ENCODE data around the gene MARVELD1. TPM values are rescaled to one million over a fixed set of nuclear protein-coding genes. Genes with fewer than 3 reads are reported as not detected.

The MARVELD1 gene
- polyA plus RNA-seq, 3 donors, result 4.5 to 29.9 (median 8.7) TPM

DNA sequence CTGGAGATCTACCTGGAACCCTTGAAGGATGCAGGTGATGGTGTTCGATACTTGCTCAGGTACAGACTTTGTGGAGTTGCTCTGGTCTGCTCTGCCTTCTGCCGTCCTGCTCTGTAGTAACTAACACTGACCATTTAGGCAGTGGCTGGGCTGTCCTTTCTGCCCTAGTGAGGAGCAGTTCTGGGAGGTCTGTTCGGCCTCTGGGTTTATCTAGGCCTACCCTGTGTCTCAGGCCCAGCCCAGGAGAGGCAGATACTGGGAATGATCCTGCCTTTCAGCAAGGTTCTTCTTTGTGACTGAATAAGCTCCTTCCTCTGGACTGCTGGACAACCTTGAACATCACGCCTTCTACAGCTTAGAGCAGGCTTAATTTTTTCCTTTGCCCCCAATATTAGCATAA, 25.1 kb downstream of the MARVELD1 start:
- H3K27ac ChIP-seq (ENCODE audit: low read depth, low read length), result no peak overlapping the region
- WGBS, 3 donors, result 90 to 95% (median 95%) methylated on average over 4 of the region's 4 CpGs

DNA sequence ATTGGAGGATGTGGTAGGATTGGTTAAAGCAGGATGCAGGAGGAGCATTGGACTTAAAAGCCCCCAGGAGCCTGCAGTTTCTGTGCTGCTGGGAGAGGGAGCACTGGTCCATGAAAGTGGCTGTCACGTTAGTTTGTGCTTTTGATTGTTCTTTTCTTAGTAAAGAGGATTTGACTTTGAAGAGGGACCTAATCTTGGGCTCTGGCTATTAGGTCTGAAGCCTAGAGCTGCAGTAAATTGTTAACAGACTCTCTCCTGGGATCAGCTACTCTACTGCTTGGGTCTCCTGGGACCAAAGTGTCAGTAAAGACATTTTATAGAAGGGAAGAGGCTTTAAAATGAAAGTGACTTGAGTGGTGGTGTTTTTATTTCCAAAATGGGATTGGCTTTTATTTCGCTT, 27.1 kb downstream of the MARVELD1 start:
- H3K27ac ChIP-seq (ENCODE audit: low read depth, low read length), result no peak overlapping the region
- 86 to 94% (median 90%) methylated on average over 2 of the region's 2 CpGs for WGBS, 3 donors

- H3K27ac ChIP-seq (ENCODE audit: low read depth, low read length), result no peak overlapping the region
- WGBS, 3 donors, result 47 to 78% (median 75%) methylated on average over 10 of the region's 10 CpGs
Observed at GRCh38 chr10:97743169-97743943, 29.8 kb downstream of the MARVELD1 start.

DNA sequence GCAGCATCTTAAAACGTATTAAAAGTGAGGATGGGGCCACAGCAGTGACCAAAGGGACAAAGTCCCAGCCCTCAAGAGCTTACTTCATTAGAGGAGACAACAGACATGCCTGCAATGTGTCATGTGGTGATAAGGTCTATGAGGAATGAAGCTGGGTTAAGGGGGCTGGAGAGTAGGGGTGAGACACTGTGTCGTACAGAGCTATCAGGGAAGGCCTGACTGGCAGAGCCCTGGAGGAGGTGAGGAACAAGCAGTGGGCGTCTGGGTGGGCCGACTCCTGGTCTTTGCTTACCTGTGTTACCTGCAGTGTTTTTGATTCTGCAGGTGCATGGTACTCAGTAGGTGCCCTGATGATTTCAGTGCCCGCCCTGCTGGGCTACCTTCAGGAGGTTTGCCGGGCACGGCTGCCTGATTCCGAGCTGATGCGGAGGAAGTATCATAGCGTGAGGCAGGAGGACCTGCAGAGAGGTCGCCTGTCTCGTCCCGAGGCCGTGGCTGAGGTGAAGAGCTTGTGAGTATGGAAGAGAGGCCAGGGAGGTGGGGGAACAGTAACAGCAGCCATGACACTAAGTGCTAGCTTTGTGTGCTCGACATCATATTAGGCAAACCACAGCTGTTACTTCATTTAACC, 31.0 kb downstream of the MARVELD1 start:
- WGBS, 3 donors, result 92 to 93% (median 93%) methylated on average over 15 of the region's 15 CpGs
- H3K27ac ChIP-seq (ENCODE audit: low read depth, low read length), result no peak overlapping the region

GRCh38 chr10:97747573-97747972, 34.0 kb downstream of the MARVELD1 start:
- WGBS, 3 donors, result 79 to 96% (median 85%) methylated on average over 1 of the region's 1 CpG
- no peak overlapping the region for H3K27ac ChIP-seq (ENCODE audit: low read depth, low read length)

DNA sequence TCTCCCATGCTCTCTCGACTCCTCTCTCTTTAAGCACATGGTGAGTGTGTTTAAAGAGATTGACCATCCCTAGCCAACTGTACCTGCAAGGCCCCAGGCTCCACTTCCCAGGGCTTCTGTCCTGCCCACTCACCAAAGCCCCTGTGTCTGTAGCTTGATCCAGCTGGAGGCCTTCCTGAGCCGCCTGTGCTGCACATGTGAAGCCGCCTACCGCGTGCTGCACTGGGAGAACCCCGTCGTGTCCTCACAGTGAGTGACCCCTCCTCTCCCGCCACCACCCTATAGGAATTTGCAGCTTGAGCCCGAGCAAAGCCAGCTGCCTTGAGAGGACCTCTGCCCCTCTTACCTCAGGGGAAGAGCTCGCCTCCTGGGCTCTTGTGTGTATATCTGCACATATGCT, 34.6 kb downstream of the MARVELD1 start:
- WGBS, 3 donors, result 82 to 86% (median 84%) methylated on average over 10 of the region's 10 CpGs

GRCh38 chr10:97752956-97753355, 39.4 kb downstream of the MARVELD1 start:
- WGBS, 3 donors, result 94 to 96% (median 95%) methylated on average over 18 of the region's 18 CpGs
- no peak overlapping the region for H3K27ac ChIP-seq (ENCODE audit: low read depth, low read length)

More for the DNA sequence above, 34.6 kb downstream of the MARVELD1 start:
- H3K27ac ChIP-seq (ENCODE audit: low read depth, low read length), result no peak overlapping the region

DNA sequence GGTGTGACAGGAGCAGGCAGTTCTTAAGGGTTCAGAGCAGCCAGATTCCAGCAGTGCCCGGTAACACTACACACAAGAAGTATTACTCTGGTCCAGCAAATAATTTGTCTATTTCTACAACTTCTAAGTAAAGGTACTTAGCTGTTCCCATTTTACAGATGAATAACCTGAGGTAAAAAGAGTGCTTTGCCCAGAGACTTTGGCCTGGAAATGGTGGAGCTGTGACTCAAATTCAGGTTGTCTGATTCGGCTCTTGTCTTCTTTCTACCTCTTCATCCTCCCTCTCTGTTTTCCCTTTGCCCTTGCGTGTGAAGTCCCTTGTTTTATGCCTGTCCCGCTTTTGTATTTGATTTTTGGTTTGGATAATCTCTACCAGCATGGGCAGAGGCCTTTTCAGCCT, 41.2 kb downstream of the MARVELD1 start:
- 65 to 83% (median 76%) methylated on average over 3 to 4 of the region's 4 CpGs for WGBS, 3 donors
- no peak overlapping the region for H3K27ac ChIP-seq (ENCODE audit: low read depth, low read length)

DNA sequence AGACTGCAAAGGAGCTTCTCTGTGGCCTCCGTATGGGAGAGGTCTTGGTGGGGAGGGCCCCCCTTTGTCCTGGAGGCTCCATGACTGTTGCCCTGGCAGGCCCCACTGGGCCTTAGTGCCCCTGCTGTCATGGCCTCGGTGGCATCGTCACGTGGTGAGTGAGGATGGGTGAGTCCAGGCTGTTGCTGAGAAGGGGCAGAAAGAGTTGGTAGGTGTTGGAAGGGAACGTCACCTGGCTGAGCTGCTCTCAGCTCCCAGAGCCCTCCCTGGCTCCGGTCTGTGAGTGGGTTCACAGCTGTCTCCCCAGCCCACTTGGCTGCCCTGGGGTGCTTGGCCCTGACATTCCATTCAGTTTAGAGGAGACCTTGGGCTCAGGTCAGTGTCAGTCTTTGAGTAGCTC, 42.2 kb downstream of the MARVELD1 start:
- WGBS, 3 donors, result 95 to 98% (median 96%) methylated on average over 6 of the region's 6 CpGs

DNA sequence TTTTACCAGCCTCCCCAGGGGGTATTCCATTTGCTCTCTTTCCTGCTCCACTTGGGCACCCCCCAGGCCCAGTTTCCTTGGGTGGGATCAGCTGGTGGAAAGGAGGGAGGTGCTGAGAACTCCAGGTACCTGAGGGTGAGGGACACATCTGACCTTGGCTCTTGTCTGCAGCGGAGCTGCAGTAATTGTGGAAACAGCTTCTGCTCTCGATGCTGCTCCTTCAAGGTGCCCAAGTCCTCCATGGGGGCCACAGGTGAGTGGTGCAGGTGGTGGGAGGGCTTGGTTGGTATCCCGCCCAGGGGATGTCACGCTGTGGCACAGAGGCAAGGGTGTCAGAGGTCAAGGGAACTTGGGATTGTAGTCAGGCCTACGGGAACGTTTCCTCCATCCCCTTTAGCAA, 43.9 kb downstream of the MARVELD1 start:
- 72 to 83% (median 83%) methylated on average over 6 of the region's 6 CpGs for WGBS, 3 donors
- H3K27ac ChIP-seq (ENCODE audit: low read depth, low read length), result no peak overlapping the region

More for the DNA sequence above, 42.2 kb downstream of the MARVELD1 start:
- no peak overlapping the region for H3K27ac ChIP-seq (ENCODE audit: low read depth, low read length)

DNA sequence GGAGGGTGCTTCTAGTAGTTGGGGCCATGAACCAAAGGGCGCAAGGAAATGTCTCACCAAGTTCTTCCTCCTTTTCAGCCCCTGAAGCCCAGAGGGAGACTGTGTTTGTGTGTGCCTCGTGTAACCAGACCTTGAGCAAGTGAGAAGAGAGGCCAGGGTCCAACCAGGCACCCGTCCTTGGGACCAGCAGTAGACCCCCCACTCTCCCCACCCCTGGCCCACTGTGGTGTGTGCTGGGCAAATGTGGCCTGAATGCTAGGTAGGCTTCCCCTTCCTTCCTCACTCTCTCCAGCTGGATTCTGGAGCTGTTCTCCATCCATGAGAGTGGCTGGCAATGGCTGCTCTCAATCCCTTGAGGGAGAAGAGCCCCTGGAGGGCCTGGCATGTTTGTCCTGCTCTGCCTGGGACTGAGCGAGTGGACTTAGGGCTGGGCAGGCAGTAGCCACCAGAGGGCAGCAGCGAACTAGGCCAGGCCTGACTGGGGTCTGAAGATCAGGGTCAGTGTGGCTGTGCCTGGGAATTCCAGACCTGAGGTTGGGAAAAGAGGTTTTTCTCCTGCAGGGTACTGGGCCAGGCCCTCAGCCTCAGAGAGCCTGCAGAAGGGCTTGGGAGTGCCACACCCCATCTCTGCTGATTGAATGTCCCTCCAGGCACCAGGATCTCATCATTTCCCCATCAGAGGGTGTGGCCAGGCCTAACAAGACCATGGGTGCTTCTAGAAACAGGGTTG, 45.8 kb downstream of the MARVELD1 start:
- H3K27ac ChIP-seq (ENCODE audit: low read depth, low read length), result no peak overlapping the region
- 48 to 59% (median 52%) methylated on average over 5 of the region's 5 CpGs for WGBS, 3 donors

GRCh38 chr10:97759946-97760345, 46.4 kb downstream of the MARVELD1 start:
- 70 to 89% (median 76%) methylated on average over 5 of the region's 5 CpGs for WGBS, 3 donors
- no peak overlapping the region for H3K27ac ChIP-seq (ENCODE audit: low read depth, low read length)

DNA sequence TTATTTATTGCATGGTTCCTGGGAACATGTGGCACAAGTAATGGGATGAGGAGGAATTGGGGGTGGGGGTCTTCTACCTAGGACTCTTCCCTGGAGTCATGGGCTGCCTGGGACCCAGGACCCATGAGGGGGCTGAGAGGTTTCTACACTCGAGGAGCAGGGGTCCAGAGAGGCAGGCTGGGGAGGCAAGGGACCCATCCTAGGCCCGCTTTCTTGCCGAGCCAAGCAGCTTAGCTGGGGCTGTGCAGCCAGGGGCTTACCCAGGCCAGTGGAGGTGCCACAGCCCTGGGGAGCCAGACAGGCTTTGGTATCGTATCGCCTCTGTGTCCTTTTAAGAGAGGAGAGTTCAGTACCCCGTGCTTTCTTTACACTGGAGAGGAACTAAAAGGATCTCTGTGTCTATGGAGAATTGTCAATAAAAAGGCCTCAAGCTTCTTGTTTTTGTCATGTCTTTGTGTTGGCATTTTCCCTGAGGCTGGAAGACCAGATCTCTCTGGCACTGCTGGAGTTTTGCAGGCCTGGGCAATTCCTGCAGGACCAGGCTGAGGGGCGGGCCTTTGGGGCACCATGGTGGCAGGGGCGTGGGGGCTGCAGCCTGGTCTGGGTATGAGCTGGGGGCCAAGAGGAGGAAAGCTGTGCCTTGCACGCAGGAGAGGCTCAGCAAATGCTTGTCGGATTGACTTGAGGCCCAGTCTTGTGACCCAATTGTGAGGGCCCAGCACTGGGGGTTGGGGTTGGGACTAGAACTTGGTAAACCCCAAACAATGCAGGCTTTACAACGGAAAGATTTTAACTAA, 47.1 kb downstream of the MARVELD1 start:
- 91 to 97% (median 96%) methylated on average over 11 of the region's 11 CpGs for WGBS, 3 donors
- H3K27ac ChIP-seq (ENCODE audit: low read depth, low read length), result no peak overlapping the region

DNA sequence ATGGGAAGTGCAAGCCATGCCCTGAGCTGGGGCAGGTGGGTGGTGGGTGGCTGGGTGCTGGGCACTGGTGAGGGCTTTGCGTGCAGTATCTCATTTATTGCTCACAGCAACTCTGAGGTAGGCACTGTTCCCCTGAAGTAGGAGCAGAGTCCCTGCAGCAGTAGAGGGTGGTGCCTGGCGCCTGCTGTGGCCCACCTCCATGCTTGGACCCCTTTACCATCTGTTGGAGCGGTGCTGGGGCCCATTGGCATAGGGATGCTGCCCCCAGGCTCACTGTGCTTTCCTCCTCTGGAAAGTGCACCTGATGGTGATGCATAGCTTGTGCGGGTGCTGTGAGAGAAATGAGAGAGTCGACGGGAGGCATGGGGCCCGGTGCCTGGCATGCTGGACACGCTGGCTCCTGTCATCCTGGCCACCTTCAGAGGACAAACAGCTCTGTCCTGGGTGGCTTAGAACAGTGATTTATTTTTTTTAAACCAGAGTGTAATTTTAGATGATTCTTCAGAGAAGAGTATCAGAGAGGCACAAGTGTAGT, 47.9 kb downstream of the MARVELD1 start:
- 93 to 94% (median 94%) methylated on average over 8 of the region's 8 CpGs for WGBS, 3 donors
- no peak overlapping the region for H3K27ac ChIP-seq (ENCODE audit: low read depth, low read length)

- no peak overlapping the region for H3K27ac ChIP-seq (ENCODE audit: low read depth, low read length)
- WGBS, 3 donors, result 83 to 91% (median 89%) methylated on average over 10 of the region's 10 CpGs
Observed at GRCh38 chr10:97762056-97762455, 48.5 kb downstream of the MARVELD1 start.

GRCh38 chr10:97762816-97763215, 49.3 kb downstream of the MARVELD1 start:
- WGBS, 3 donors, result 63 to 74% (median 65%) methylated on average over 4 to 5 of the region's 5 CpGs
- no peak overlapping the region for H3K27ac ChIP-seq (ENCODE audit: low read depth, low read length)

GRCh38 chr10:97763411-97763810, 49.9 kb downstream of the MARVELD1 start:
- H3K27ac ChIP-seq (ENCODE audit: low read depth, low read length), result no peak overlapping the region
- WGBS, 3 donors, result 86 to 90% (median 88%) methylated on average over 2 of the region's 2 CpGs

DNA sequence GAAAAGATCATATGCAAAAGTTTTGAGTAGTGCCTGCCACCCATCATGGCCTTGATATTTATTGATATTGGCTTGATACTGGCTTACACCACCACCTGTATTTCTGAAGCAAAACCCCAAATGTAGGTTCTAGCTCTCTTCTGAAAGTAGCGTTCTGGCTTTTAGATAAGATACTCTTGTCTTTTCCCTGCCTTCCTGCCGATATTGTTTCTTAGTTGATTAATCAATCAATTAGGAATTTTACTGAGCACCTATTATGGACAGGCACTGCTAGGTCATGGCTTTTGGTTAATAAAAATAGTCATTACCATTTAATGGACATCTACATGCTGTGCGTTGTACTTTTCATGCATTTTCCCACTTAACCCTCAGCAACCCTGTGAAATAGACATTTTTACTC, 50.4 kb downstream of the MARVELD1 start:
- H3K27ac ChIP-seq (ENCODE audit: low read depth, low read length), result no peak overlapping the region
- WGBS, 3 donors, result 69 to 97% (median 94%) methylated on average over 3 of the region's 3 CpGs

All from adipose tissue (tissue), 3 donors.